Posterior vena cava (tissue), 2 donors: ENCODE data around the gene TAF6. TPM values are rescaled to one million over a fixed set of nuclear protein-coding genes. Genes with fewer than 3 reads are reported as not detected.
"Not testable (repeated sequence)": the region's sequence is repeated elsewhere in the genome, so short reads cannot be mapped to it uniquely, and the experiment has no call there.

Experiments
- DNase-seq: peaks from one replicate; pipeline ENCODE4 v3.0.0-alpha.2; 2020; ENCODE audit warnings: low spot score
- intact Hi-C, 2 donors: fragments of 100-400 bp; cut with DNase I; formaldehyde crosslinking; loops; one replicate each; pipeline versions ENCODE4 v1.14.1 to v1.14.2; 2022 to 2023
- total RNA-seq, 2 donors: library from RNA; stranded (reverse); fragmentation: NEBNext Ultra II Directional; extraction: Animal tissue kit (Norgen Biotek cat#: 25700); gene quantifications; one replicate each; pipeline ENCODE4 v1.2.1, GENCODE V29; 2021
- donor health status: DM: yes; HTN: yes; CAD: no.
- donor health status: DM: yes; HTN: yes; CAD: no.

Gene TAF6
- total RNA-seq, 2 donors from 2014 or later, result 34.3 to 35.4 TPM

DNA sequence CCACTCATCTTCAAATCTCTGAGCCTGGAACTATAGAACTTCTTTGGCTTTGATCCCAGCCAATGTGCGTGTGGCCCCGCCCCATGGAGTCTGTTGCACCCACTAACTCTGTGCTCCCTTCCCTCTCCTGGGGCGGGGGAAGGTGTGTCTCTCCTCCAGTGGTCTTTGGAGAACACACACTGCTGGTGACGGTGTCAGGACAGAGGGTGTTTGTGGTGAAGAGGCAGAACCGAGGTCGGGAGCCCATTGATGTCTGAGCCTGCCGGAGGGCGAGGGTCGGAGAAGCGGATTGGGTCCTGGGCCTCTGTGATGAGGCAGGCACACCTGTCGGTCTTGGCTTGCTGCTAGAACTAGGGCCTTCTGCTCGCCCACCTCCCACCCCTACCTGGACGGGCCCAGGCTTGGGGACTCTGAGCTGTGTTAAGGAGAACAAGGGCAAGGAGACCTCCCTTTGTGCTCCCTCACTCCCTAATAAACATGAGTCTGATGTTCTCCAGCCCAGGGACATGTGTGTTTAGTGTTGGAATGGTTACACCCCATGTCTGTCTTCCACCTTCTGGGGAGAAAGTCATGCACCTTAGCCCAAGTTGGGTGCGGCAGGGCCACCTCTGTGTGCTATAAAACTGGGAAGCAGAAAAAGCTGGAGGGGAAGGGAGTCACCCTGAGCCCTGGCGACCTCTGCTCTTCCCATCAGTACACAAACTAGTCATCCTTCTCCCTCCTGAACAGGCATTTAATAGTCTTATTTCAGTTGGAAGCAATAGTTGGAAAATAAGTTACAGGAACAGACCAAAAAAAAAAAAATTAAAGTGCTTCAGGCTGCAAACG, 34.8 kb upstream of the TAF6 start:
- intact Hi-C loops, result no loop called here
- DNase-seq, result no peak

DNA sequence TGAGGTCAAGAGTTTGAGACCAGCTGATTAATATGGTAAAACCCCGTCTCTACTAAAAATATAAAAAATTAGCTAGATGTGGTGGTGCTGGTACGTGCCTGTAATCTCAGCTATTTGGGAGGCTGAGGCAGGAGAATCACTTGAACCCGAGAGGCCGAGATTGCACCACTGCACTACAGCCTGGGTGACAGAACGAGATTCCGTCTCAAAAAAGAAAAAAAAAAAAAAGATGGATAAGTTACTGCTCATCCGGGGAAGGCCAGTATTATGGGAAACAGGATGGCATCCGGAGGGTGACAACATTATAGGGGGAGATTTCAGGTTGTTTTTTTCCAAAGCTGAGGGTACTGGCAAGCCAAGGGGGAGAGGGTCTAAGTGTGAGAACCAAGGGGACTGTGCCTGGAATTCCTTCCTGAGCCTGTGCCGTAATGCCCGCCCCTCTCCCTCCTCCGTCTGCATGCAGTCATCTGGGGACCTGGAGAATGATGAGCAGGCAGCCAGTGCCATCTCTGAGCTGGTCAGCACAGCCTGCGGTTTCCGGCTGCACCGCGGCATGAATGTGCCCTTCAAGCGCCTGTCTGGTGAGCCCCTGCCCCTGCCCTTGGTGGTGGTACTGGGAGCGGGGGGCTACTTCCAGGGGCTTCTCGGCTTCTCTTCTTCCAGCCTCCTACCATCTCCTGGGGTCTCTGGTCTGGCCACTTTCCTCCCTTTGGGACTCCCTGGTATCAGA, 33.9 kb upstream of the TAF6 start:
- intact Hi-C loops, result no loop called here
- DNase-seq, result no peak

DNA sequence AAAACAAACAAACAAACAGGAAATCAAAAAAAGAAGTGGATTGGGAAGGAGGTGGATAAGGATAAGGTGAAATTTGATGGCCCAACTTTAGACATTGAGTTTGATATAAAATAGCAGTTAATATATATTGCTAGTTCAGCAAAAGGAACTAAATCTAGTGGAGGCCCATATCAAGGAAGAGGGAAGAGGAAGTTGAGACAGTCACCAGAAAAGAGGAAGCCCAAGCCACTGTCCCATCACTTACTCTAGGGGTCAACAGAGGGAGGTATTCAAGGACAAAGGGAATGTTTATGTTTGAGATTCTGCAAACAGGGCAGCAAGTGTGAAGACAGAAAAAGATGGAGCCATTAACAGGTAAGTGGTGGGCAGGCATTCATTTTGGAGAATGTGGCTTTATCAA, 33.2 kb upstream of the TAF6 start:
- intact Hi-C loops, result no loop called here
- DNase-seq, result no peak

- DNase-seq, result peak; percentile 99
- intact Hi-C loops, result no loop called here
Observed at GRCh38 chr7:100148559-100149328, 29.6 kb upstream of the TAF6 start, which contains the start of gene LAMTOR4. Gene LAMTOR4 (plus strand): TSS chr7:100148918. CDS start chr7:100148973, 55 bp downstream.

DNA sequence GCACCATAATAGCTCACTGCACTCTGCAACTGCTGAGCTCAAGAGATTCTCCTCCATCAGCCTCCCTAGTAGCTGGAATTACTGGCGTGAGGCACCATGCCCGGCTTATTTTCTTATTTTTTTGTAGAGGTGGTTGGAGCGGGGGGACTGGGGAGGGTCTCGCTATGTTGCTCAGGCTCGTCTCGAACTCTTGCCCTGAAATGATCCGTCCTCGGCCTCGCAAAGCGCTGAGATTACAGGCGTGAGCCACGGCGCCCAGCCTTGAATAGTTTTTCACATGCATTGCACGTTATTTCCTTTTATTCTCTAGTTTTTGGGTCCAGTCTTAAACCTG, 29.0 kb upstream of the TAF6 start:
- intact Hi-C loops, result no loop called here
- DNase-seq, result no peak

GRCh38 chr7:100147278-100147677, 28.1 kb upstream of the TAF6 start:
- intact Hi-C loops, result no loop called here
- no peak for DNase-seq

GRCh38 chr7:100146350-100146749, 27.2 kb upstream of the TAF6 start:
- DNase-seq, intact Hi-C loops: not testable (repeated sequence)

- DNase-seq, result no peak
- intact Hi-C loops, result no loop called here
Observed at GRCh38 chr7:100142461-100142860, 23.3 kb upstream of the TAF6 start.

DNA sequence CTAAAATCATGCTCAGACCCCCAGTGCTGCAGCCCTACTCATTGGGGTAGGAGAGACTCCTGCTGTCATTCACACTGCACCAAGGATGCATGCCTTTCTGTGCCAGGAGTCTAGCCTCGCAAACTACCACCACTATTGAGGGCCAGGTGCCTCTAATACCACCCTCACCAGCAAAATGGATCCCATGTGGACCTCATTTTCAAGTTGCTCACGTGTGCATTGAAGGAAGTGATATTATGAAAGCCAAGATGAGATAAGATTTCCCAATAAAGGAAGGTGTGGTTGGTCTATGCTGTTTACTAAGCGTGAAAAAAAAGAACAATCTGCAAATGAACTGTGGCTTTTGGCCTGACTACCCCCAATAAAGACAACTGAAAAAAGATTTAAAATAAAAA, 22.4 kb upstream of the TAF6 start:
- DNase-seq, result no peak
- intact Hi-C loops, result no loop called here

DNA sequence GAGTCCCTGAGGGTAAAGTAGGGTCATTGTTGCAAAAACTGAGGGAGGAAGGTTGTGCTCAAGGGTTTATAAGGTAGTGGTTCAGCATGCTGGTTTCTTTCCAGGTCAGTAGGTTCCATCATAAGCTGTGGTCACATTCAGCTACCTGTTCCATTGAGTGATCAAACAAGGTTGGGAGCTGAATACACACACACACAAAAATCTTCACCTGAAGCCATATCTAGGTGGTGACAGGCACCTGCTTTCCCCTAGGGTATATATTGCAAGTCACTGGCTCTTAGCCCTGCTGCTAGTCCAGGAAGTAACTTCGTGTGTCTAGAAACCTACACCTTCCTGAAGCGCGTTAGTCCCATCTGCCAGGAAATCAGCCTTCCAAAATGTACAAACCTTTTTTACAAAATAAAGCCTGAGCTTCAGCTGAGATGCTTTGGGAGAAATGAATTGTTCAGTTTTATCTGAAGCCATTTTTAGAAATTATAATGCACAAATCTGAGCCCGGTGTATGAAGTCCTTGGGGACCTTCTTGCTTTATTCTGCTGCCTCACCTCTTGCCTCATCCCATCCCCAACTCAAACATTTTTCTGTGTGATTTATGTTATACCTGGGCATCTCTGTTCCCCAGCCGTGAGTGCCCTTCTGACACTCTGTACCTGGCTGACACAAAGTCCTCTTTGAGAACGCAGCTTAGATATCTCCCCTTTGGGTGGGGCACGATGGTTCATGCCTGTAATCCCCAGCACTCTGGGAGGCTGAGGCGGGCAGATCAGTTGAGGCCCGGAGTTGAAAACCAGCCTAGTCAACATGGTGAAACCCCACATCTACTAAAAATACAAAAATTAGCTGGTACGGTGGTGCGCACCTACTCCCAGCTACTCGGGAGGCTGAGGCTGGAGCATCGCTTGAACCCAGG, 18.9 kb upstream of the TAF6 start:
- DNase-seq, result no peak
- intact Hi-C loops, result no loop called here

- DNase-seq, result no peak
- intact Hi-C loops, result loop anchor here in 1 of 2 donors (5.0 kb wide), 1 partner anchor 90 kb away; no protein-coding TSS in a partner anchor
Observed at GRCh38 chr7:100132697-100133151, 13.6 kb upstream of the TAF6 start.

DNA sequence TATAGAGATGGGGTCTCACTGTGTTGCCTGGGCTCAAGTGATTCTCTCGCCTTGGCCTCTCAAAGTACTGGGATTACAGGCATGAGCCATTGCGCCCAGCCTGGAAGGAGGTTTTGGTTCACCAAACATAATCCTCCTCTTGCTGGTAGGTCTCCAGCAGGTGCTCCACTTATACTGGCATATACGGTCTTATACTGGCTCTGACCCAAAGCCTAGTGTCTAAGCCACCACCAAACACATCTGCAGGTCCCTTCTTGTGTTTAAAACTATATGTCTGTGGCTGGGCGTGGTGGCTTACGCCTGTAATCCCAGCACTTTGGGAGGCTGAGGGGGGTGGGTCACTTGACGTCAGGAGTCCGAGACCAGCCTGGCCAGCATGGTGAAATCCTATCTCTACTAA, 13.0 kb upstream of the TAF6 start:
- intact Hi-C loops, result loop anchor here in 1 of 2 donors (5.0 kb wide), 1 partner anchor 90 kb away; no protein-coding TSS in a partner anchor
- DNase-seq, result no peak

DNA sequence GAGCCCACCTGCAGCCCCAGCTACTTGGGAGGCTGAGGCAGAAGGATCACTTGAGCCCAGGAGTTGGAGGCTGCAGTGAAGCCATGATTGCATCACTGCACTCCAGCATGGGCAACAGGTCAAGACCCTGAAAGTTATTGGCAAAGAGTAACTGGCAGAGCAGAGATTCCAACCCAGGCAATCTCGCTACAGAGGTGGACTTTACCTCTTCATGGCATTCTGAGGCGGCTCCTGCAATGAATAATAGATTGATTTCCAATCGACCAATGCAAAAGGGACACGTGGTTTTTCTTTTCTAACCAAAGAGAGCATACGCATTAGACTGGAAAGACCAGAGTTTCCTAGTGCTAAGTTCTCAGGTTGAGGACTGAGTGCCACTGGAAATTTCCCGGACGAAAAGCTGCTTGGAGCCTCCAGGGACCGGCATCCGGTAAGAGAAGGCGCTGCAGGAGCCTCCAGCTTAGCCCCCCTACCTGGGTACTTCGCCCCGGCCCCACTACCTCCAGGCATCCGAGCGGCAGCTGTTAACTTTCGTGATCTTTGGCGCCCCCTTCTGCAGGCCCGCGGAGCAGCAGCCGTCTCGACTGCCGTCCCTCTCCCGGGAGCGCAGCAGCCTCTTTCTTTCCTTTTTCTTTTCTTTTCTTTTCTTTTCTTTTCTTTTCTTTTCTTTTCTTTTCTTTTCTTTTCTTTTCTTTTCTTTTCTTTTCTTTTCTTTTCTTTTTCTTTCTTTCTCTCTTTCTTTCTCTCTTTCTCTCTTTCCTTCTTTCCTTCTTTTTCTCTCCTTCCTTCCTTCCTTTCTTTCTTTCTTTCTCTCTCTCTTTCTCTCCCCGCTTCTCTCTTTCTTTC, 11.7 kb upstream of the TAF6 start:
- intact Hi-C loops, result loop anchor here in 1 of 2 donors (5.0 kb wide), 1 partner anchor 91 kb away; no protein-coding TSS in a partner anchor

GRCh38 chr7:100130220-100130607, 11.1 kb upstream of the TAF6 start:
- intact Hi-C loops, result loop anchor here in 1 of 2 donors (5.0 kb wide), 1 partner anchor 92 kb away; no protein-coding TSS in a partner anchor
- not testable (repeated sequence) for DNase-seq

More for the DNA sequence above, 11.7 kb upstream of the TAF6 start:
- peak; percentile 95 for DNase-seq

DNA sequence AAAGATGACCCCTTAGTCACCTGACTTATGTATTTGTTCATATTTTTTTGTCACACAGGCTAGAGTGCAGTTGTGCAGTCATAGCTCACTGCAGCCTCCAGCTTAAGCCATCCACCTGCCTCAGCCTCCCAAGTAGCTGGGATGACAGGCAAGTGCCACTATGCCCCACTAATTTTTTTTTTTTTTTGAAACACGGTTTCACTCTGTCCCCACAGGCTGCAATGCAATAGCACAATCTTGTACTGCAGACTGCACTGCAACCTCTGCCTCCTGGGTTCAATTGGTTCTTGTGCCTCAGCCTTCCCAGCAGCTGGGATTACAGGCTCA, 9.4 kb upstream of the TAF6 start:
- intact Hi-C loops, result no loop called here
- DNase-seq, result no peak

DNA sequence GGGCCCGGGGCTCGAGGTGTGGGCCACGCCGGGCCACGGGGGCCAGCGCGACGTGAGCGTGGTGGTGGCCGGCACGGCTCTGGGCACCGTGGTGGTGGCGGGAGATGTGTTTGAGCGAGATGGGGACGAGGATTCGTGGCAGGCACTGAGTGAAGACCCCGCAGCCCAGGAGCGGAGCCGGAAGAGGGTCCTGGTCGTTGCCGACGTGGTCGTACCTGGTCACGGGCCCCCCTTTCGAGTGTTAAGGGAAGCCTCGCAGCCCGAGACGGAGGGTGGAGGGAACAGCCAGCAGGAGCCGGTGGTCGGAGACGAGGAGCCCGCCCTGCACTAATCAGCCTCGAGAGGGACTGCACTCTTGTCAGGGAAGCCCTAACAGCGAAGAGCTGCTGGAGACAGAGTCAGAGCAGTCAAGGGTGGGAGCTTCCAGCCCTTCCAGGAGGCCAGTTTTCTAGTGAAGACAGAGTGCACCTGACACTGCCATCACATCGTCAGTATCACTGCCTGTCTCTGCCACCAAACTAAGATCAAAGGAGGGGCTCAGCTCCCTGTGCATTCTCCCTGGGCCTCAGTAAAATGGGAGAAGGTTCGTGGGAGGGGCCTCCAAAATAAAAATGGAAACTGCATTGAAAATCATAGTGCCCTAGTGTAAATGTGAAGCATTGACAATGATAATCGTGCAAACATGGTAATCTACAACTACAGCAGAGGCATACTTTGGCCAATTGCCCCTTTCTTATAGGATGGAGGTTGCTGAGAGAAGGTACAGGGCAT, 8.9 kb upstream of the TAF6 start:
- intact Hi-C loops, result no loop called here
- peak; percentile 83 for DNase-seq
